A673 (cell line): ENCODE data around the gene PACS2.

Source experiments
- EZH2 ChIP-seq: fragments of 200-600 bp; sonication (generic); IDR thresholded peaks from 2 replicates; pipeline ENCODE4 v1.6.1; 2017; ENCODE audit warnings: borderline replicate concordance, low read depth, mild to moderate bottlenecking, mixed read lengths, antibody characterized with exemption, low read length; ENCODE audit not compliant: poor library complexity, severe bottlenecking
- TF ChIP-seq, protein P1 (sequence below): fragments of 300-800, 200-600 bp; sonication (generic); conservative IDR thresholded peaks from 2 replicates; pipeline ENCODE4 v1.5.1; 2017; ENCODE audit warnings: low read depth, mild to moderate bottlenecking, antibody characterized with exemption, low read length, moderate library complexity, mixed read lengths

DNA sequence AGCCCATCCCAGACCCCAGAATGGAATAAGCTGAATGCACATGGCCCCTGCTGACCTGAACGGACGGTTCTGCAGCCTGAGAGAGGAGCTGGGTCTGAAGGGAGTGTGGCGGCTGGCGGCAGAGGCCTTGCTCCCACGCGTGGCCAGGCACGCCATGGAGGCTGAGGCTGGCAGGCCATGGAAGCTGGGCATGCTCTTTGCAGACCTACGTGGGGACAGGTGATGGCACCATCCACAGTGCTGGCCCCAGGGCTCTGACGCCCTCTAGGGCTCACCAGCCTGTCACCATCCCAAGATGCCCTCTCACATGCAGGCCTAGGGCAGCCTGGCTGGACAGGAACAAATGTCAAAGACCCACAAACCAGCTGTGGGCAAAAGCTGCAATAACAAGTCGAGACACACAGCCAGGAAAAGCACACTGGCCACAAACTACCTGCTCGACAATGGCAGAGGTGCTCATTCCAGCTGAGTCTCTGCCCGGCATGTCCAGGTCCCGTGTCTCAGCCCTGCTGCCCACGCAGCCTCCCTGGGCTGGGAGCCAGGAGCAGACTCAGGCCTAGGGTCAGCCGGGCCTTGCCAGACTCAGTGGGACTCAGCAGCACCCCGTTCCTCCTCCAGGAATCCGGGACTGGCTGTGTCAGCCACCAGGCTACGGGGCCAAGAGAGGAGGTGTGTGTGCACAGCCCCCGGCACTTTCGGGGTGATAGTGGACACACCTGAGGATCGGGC, 46.6 kb upstream of the PACS2 start:
- TF ChIP-seq, protein P1, sequence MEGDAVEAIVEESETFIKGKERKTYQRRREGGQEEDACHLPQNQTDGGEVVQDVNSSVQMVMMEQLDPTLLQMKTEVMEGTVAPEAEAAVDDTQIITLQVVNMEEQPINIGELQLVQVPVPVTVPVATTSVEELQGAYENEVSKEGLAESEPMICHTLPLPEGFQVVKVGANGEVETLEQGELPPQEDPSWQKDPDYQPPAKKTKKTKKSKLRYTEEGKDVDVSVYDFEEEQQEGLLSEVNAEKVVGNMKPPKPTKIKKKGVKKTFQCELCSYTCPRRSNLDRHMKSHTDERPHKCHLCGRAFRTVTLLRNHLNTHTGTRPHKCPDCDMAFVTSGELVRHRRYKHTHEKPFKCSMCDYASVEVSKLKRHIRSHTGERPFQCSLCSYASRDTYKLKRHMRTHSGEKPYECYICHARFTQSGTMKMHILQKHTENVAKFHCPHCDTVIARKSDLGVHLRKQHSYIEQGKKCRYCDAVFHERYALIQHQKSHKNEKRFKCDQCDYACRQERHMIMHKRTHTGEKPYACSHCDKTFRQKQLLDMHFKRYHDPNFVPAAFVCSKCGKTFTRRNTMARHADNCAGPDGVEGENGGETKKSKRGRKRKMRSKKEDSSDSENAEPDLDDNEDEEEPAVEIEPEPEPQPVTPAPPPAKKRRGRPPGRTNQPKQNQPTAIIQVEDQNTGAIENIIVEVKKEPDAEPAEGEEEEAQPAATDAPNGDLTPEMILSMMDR = no peak
- no peak for TF ChIP-seq EZH2
